HL-60 (cell line): ENCODE measurements around the gene STAMBPL1.

Experiments used
- CTCF ChIP-seq: IDR thresholded peaks from one replicate; pipeline ENCODE4 v1.5.1; 2011; ENCODE audit warnings: low read length, control low read depth, inconsistent platforms; ENCODE audit not compliant: insufficient read depth
- GABPA ChIP-seq: IDR thresholded peaks from 2 replicates; pipeline ENCODE4 v1.6.1; 2012; ENCODE audit warnings: low read depth
- POLR2AphosphoS5 ChIP-seq: IDR thresholded peaks from 2 replicates; pipeline ENCODE4 v1.6.1; 2012; ENCODE audit warnings: low read depth
- REST ChIP-seq: IDR thresholded peaks from 2 replicates; pipeline ENCODE4 v1.6.1; 2012; ENCODE audit warnings: low read depth; ENCODE audit not compliant: insufficient replicate concordance
- SPI1 ChIP-seq: IDR thresholded peaks from 2 replicates; pipeline ENCODE4 v1.6.1; 2012; ENCODE audit warnings: low read depth, mild to moderate bottlenecking, borderline replicate concordance

- TF ChIP-seq CTCF (no peak), GABPA (no peak), POLR2AphosphoS5 (no peak), REST (no peak), SPI1 (no peak)
Observed at GRCh38 chr10:88874281-88874680, 5.8 kb upstream of the STAMBPL1 start.
